Pons (tissue), 1 donor: ENCODE results near the gene MIB2.
A peak's percentile ranks its signal among the peaks of the same experiment; 100 is the strongest.

Experiments used
- DNase-seq: peaks from one replicate; pipeline ENCODE4 v3.0.0-alpha.2; 2016; ENCODE audit warnings: low spot score

Gene MIB2

DNA sequence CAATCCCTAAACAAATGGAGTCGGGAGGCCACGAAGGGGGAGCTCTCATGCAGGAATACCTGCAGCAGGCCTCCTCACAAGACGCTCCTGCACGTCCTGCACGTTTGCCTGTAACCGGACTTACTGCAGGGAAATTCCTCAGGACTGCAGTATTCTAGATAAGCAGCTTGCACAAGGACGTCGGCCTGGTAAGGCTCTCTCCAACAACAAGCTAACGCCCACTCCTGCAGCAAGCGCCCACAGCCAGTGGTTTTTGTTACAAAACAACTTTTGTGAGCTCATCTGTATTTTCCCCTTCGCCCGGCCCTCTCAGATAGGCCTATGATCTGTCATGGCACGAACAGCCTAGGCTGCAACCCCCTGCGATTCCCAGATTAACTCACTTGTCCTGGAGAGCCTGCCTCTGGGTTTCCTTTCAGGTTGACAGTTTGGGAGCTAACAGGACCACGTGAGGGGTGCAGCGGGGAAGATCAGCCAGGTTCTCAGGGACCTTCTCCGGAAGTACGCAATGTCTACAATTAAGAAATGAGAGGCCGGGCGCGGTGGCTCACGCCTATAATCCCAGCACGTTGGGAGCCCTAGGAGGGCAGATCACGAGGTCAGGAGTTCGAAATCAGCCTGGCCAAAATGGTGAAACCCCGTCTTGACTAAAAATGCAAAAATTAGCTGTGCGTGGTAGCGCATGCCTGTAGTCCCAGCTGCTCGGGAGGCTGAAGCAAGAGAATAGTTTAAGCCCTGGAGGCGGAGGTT, 921 bp upstream of the MIB2 start:
- peak; percentile 35 for DNase-seq

- no peak for DNase-seq
Measured at GRCh38 chr1:1614954-1615255, 395 bp upstream of the MIB2 start.

GRCh38 chr1:1616045-1616790, 918 bp downstream of the MIB2 start:
- DNase-seq: no peak

DNA sequence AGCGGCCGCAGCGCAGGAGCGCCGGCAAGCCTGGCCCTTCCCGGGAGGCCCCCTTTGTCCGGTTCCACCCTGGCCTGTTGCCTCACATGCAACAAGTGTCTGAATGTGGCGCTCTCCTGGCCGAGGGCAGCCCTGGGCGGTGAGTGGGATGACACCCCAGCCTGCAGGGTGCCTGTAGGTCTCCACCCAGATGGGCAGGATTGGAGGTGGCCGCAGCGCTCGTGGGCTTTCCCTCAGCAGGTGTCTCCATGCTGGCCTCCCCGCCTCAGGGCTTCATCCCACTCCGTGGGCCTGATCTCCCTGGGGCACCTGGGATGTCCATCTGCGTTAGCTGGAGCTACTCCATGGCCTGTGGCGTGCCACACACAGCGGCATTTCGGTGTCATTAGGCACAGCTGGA, 1.5 kb downstream of the MIB2 start:
- DNase-seq: no peak

GRCh38 chr1:1617516-1617915, 2.2 kb downstream of the MIB2 start:
- DNase-seq: no peak

GRCh38 chr1:1617925-1618324, 2.6 kb downstream of the MIB2 start:
- no peak for DNase-seq

GRCh38 chr1:1618396-1619068, 3.2 kb downstream of the MIB2 start:
- no peak for DNase-seq

- no peak for DNase-seq
Measured at GRCh38 chr1:1619917-1620361, 4.6 kb downstream of the MIB2 start.

DNA sequence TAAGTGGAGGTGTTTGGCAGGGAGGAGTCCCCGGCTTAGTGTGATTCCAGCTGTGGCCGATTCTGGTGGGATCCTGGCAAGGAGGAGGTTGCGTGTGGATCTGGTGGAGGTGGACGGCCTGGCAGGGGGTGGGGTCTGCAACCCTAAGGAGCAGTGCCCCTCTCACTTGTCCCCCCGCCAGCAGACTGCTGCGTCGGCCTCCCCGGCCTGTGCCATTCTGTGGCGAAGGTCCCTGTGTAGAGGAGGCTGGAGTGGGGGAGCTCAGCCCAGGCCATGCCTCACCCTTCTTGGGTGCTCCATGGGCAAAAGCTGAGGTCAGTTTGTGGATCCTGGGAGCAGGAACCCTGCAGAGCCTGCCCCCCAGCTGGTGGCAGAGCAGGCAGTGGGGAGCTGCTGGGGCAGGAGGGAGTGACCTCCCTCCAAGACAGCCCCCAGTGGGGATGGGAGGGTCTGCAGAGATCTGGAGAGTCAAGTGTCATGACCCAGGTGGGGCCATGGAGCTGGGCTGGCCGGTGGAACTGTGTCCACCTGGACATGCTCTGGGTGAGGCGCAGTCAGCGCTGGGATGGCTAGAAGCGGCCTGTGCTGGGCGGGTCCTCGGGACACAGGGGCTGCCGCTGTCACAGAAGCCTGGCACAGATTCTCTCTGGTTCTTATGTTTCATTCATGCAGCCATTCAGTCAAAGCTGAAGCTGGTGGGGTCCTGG, 5.3 kb downstream of the MIB2 start:
- no peak for DNase-seq

- no peak for DNase-seq
Measured at GRCh38 chr1:1621173-1622009, 6.1 kb downstream of the MIB2 start.

DNA sequence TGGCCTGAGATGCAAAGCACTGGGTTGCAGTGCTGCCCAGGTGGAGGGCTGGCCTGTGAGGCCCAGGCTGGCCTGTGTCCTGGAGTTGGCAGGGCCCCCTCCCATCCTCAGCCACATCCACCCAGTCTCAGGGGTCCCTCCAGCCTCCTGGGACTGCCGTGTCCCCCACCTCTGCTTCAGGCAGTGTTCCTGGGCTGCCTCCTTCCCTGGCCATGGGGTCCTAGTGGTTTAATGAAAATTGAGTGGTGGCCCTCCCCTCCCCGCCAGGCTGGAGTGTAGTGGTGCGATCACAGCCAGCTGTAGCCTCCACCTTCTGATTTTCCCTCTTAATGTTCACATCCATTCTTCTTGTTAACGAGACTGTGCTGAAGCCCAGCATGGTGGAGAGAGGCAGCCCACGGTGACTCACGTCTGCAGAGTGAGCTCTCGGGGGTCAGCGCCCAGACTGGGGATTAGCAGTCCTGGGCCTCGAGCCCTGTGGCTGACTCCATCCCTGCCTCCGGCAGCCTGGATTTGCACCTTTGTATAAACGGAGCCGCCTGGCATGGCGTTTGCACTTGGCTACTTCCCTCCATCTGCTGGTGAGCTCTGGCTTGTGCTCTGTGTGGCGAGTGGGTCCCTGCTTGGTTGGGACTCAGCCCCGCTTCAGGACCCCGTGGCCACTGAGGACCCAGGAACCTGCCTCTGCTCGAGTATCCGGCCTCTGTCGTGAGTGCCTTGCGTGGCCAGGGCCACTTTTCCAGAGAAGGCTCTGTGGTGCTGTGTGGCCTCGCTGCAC, 6.9 kb downstream of the MIB2 start:
- DNase-seq: no peak

DNA sequence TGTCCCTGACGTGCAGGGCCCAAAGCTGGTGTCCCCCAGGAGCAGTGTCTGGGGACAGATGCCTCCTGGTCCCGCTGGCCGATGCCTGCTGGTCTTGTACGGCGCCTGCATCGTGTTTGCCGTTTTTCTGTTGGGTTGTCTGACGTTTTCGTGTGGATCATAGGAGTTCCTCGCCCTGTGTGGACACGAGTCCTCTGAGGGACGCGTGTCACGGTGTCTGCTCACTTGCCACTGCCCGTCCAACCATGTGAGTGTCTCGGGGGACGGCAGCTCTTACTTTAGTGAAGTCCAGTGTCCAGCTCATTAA, 7.4 kb downstream of the MIB2 start:
- no peak for DNase-seq

DNA sequence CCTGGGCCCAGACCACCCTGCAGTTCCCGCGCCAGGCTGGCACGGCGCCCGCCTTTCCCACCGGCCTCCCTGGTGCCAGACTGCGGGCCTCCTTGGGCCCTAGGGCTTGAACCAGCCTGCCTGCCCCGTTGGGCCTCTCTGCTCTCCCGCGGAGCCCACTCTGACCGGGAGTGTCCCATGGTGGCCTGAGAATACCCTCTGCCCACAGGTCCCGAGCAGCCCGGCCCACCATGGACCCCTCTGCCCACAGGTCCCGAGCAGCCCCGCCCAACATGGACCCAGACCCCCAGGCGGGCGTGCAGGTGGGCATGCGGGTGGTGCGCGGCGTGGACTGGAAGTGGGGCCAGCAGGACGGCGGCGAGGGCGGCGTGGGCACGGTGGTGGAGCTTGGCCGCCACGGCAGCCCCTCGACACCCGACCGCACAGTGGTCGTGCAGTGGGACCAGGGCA, 7.9 kb downstream of the MIB2 start:
- DNase-seq: no peak

GRCh38 chr1:1623631-1624442, 8.5 kb downstream of the MIB2 start:
- DNase-seq: no peak

- DNase-seq: no peak
Measured at GRCh38 chr1:1624443-1625403, 9.4 kb downstream of the MIB2 start.

DNA sequence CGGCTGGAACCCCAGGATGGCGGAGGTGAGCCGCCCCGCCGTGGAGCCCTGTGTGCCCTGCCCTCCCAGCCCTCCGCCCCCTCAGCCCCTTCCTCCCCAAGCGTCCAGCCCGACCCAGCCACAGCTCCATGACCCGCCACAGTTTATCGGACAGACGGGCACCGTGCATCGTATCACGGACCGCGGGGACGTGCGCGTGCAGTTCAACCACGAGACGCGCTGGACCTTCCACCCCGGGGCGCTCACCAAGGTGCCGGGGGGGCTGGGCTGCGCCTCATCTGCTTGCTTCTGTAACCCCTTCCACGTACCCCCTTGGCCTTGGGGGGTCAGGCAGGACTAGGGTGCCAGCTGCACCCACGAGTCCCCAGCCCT, 10.1 kb downstream of the MIB2 start:
- DNase-seq: no peak

GRCh38 chr1:1625824-1626206, 10.5 kb downstream of the MIB2 start:
- no peak for DNase-seq

GRCh38 chr1:1626207-1627141, 11.2 kb downstream of the MIB2 start:
- no peak for DNase-seq
